ENCODE data around the gene KRT84.

Gene KRT84

GRCh38 chr12:52342781-52343490, 42.5 kb downstream of the KRT84 start:
- no peak for DNase-seq (ENCODE audit: low spot score)

- DNase-seq (ENCODE audit: low spot score) = no peak
Observed at GRCh38 chr12:52341066-52341580, 44.3 kb downstream of the KRT84 start.

DNA sequence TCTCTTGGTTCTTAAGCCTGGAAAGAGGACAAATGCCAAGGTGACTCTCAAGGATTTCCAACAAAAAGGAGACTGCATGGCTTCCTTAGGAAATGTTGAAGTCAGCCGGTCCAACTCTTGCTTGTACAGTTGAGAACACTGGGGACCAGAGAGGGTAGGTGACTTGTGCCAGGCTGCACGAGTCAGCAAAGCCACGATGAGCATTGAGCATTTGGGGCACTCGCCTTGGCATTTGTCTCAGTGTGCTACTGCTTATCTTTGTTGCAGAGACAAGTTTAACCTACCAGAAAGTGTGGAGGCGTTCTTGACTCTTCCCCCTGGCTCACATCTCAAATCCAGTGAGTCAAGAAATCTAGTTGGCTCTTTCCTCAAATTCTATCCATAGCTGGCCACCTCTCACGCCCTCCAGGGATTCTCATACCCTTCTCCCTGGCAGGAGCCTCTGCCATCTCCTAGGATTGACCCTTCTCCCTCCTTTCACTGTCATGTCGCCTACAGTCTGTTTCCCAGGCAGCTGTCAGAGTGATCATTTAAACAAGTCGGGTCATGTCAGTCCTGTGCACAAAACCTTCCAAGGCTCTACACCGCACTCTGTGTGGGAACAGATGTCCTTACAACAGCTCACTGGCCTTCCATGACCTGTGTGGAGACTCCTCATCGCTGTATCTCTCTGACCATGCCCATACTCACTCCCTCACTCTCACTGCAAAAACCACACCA, 47.1 kb downstream of the KRT84 start:
- DNase-seq (ENCODE audit: low spot score) = no peak

GRCh38 chr12:52337054-52337453, 48.4 kb downstream of the KRT84 start:
- DNase-seq (ENCODE audit: low spot score) = peak; percentile 18

DNA sequence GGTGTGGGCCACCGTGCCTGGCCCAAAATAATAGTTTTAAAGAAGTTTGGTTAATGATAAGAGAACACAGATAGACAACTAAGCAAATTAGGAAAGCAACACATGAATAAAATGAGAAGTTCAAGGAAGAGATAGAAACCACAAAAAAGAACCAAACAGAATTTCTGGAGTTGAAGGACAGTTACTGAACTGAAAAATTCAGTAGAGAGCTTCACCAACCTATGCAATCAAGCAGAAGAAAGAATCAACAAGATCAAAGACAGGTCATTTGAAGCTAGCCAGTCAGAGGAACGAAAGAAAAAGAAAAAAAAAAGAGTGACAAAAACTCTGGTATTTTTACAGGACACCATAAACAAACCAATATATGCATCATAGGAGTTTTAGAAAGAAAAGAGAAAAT, 48.8 kb downstream of the KRT84 start:
- no peak for DNase-seq (ENCODE audit: low spot score)

DNA sequence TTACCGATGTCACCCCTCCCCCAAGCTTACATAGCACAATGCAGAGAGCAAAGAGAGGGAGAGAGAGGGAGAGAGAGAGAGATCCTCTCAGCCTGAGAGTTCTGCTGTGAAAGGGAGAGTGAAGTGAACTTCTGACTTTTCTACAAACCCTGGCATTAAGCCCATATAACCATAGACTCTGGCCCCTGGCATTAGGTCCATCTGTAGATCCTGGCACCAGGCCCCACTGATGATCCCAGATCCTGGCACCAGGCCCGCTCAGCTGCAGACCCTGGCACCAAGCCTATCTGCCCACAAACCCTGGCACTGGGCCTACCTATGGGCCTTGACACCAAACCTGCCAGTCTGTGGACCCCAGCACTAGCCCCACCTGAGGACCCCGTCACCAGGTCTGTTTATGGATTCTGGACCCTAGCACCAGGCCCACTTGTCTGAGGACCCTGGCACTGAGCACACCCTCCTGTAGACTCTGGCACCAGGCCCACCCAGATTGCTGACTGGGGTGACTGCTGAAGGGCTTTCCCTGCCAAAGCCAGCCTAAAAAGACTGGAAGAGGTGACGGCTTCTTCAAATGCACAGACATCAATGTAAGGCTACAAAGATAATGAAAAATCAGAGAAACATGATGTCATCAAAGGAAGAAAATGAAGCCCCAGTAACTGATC, 49.7 kb downstream of the KRT84 start:
- no peak for DNase-seq (ENCODE audit: low spot score)

- no peak for DNase-seq (ENCODE audit: low spot score)
Observed at GRCh38 chr12:52334185-52334584, 51.3 kb downstream of the KRT84 start.

DNA sequence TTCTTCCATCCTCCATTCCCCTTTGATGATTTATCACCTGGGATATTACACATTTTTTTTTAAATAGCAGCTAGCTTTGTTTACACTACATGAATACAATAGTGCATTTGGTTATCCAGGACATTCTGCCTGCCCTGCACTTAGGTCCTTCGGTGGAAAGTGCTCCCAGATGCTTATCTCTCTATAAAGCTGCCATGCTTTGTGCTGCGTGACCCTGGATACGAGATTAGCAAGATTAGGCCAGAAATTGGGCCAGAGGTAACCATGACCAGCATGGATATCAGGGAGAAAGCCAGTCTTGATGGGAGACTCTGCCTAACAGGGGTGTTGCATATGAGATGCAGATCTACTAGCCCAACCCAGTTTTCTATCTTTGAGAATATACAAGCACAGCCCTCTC, 52.1 kb downstream of the KRT84 start:
- no peak for DNase-seq (ENCODE audit: low spot score)

- no peak for DNase-seq (ENCODE audit: low spot score)
Observed at GRCh38 chr12:52332381-52332780, 53.1 kb downstream of the KRT84 start.

- no peak for DNase-seq (ENCODE audit: low spot score)
Observed at GRCh38 chr12:52331833-52332232, 53.6 kb downstream of the KRT84 start.

DNA sequence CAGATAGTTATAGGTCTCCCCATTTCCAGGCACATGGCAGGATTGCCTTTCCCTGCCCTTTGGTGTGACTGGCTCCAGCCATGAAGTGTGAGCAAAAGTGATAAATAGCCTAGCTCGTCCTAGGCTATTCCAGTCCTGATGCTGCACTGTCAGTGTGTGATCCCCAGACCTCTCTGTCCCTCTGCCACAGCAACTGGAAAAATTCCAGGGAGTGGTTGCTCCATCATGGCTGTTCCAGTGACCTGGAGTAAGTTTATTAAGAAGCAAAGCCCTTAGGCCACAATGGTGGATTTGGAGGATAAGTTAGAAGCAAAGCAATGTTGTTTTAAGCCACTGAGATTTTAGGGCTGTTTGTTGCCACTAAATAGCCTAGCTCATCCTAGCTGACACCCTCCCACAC, 54.4 kb downstream of the KRT84 start:
- DNase-seq (ENCODE audit: low spot score) = no peak

DNA sequence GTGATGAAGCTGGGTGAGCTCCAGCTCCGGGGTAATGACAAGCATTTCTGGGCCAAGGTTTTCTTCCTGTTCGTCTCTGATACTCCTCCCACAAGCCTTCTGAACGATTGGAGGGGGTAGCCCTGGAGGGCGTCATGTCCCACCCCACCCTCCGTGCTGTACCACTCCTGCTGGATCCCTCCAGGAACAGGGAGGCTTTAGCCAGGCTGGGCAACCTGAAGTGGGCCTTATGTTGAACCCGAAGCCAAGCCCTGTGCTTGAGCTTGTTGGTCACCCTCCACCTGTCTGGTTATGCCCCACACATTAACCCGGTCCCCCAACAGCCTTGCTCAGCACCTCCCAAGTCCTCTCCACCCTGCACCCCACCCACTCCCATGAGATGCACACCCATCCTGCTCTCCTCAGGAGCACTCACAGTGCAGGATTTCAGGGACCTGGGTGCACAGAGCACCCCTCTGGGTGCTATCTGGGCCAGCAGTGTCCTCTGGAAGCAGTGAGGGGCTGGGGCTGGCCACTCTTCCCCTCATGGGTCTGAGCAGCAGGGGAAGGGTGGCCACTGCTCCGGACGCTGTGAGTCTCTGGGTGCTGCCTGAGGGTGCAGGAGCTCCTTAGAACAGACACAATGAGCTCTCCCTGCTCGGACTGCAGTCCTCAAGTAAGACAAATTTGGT, 57.5 kb downstream of the KRT84 start:
- DNase-seq (ENCODE audit: low spot score) = no peak
